GM21619 (cell line): ENCODE data around the gene GEN1.
"Not testable (repeated sequence)": the region's sequence is repeated elsewhere in the genome, so short reads cannot be mapped to it uniquely, and the experiment has no call there.

Experiments used
- ATAC-seq: cut with Tn5 transposase; IDR thresholded peaks from one replicate; pipeline ENCODE4 v1.9.1; 2021; ENCODE audit not compliant: unreplicated experiment

GEN1 gene

DNA sequence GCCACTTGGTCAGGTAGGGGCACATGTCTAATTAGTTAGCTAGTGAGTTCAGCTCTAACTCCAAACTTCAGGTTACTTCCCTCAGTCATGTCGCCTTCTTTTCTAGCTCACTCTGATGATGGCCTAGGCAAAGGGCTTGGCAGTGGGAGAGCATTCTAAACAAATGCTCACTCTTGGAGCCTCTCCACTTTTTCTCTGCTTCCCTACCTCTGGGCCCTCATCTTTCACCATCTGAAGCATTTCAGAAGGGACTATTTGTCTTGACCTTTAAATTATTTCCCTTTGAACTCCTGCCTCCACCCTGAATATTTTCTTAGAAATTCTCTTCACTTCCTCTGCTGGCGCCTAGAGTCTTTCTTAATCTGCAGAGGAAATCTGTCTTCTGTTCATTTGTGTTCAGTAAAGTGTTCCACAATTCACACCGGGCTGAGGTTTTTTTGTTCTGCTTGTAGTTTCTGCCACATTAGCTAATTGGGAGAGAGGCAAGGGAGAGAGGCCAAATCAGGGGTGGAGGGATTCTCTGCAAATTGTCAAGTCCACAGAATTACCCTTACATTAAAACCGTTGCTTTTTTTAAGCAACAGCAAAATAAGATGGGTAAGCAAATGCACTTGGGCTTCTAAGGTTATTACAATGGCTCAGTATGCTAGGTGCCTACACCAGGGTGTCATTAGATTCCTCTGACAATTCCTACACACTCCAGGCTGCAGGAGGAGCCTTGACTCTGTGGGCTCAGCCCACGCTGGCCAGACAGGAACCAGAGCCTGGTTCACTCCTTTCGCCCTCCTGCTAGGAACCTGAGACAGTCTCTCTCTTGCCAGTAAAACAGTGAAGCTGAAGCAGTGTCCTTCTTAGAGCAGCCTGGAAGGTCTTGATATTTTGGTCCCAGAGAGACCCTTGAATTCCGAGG lies 67.9 kb downstream of the GEN1 start:
- peak; percentile 47 for ATAC-seq

DNA sequence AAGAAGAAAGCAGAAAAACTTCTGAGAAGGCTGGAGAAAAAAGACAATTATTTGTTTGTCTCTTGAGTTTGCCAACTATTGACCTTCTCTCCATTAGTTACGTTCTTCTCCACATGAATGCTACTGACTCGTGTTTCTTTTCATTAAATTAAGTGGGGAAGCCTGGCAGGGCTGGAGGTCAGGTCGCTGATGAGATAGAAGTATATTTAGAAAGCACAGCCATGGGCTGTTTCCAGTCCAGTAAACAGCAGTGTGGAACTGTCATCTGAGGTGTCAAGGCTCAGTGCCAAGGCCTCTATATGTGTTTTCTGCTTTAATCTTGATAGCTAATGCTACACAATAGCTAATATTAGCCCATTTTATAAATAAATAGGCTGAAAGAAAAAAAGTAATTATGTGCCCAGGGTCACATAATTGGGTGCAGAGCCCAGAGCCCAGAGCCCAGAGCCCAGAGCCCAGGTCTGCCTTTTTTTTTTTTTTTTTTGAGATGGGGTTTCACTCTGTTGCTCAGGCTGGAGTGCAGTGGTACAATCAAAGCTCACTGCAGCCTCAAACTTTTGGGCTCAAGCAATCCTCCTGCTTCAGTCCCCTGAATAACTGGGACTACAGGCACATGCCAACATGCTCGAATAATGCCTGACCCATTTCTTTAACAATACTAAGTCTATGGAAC lies 68.6 kb downstream of the GEN1 start:
- no peak for ATAC-seq

DNA sequence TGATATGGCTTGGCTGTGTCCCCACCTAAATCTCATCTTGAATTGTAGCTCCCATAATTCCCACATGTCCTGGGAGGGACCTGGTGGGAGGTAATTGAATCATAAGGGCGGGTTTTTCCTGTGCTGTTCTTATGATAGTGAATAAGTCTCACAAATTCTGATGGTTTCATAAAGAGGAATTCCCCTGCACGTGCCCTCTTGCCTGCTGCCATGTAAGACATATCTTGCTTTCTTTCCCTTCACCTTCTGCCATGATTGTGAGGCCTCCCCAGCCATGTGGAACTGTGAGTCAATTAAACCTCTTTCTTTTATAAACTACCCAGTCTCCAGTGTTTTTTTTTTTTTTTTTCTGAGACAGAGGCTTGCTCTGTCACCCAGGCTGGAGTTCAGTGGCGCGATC lies 69.7 kb downstream of the GEN1 start:
- not testable (repeated sequence) for ATAC-seq

DNA sequence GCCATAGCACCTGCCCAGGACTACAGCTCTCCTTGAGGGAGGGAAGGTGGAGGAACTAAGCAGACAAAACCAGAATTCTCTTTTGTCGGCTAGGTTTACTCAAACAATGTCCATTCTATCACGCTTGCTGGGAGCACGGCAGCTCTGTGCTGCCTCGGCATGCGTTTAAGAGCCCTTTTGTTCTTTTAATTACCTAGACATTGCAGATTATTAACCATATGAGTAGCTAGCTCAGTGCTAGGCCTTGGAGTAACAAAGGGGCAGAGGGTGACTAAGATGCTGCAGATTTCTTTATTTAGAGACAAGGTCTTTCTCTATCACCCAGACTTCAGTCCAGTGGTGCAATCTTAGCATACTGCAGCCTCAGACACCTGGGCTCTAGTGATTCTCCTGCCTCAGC lies 73.4 kb downstream of the GEN1 start:
- ATAC-seq: no peak

DNA sequence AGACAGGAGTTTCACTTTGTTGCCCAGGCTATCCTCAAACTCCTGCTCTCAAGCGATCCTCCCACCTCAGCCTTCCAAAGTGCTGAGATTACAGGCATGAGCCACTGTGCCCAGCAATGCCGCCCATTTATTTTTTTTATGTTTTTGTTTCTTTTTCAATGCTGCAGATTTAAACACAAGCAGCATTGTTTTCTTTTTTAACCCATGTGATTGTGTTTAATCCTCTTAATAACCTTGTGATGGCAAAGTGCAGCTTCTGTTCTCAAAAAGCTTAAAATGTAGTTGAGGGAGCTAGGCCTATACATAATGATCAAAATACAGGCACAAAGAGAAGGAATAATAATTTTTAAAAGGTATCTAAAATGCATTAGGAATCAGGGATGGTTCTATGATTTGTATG lies 73.8 kb downstream of the GEN1 start:
- no peak for ATAC-seq

DNA sequence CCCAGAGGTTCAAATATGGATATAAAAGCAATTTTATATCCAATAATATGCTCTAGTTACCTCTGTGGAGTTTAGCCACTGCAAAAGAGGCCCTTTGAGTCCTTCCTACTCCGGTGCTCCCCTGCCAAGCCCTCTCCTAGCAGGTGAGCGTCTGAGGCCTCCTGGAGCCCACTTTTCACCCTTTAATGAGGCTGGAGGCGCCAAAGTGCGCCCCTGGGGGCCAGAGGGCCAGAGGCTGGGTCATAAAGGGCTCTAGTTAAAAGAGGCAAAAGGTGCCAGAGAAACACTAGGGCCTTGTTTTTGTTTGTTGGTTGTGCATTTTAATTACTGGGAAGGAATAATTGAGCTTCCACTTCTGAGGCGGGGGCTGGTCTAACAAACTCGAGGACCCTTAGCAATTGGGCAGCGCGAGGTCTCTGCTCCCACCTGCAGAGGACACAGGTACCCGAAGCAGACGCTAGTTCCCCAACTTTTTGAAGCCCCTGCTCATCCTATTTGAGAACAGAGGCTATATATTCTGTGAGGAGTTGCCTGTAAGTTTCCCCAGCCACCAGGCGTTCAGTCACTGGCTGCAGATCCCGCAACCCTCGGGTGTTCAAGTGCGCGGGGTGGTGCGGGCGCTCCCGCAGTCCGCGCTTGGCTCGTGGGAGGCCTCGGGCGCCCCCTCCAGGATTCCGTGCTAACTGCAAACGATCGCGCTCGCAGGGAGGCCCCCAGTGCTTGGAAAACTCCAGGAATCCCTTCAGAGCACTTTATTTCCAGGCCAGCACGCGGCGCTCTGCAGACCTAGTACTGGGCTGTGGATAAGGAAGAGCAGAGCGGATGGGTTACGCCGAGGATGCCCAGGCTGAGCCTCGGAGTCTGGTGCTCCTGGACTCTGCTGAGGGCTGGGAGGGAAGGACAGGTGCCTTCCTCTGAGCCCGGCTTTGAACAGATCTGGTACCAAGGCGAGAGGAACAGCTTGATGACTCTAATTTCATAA lies 76.4 kb downstream of the GEN1 start:
- peak; percentile 88 for ATAC-seq

DNA sequence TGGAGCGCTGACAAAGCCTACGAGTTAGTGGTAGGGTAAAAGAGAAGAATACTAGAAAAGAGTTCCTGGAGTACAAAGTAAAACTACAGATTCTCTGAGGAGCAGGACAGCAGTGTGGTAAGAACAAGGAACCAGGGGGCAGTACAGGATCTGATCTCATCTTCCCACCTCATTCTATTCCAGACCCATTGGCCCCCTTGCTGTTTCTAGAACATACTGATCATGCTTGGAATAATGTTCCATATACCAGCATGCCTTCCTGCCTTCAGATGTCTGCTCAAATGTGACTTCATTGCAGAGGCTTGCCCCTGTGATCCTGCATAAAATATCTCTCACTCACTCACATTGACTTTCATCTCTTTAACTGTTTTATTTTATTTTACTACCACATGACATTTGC lies 81.6 kb downstream of the GEN1 start:
- no peak for ATAC-seq
